Loucy (cell line): ENCODE data around the gene SNAP25.

Experiments used
- EZH2phosphoT487 ChIP-seq: fragments of 200-600 bp; IDR thresholded peaks from 2 replicates; pipeline ENCODE4 v1.6.1; 2018; ENCODE audit warnings: antibody characterized with exemption, mild to moderate bottlenecking, moderate library complexity, borderline replicate concordance
- TF ChIP-seq, protein P1 (sequence below): fragments of 200-600 bp; sonication (generic); conservative IDR thresholded peaks from 2 replicates; pipeline ENCODE4 v1.5.1; 2014; ENCODE audit warnings: mild to moderate bottlenecking, antibody characterized with exemption, low read length

DNA sequence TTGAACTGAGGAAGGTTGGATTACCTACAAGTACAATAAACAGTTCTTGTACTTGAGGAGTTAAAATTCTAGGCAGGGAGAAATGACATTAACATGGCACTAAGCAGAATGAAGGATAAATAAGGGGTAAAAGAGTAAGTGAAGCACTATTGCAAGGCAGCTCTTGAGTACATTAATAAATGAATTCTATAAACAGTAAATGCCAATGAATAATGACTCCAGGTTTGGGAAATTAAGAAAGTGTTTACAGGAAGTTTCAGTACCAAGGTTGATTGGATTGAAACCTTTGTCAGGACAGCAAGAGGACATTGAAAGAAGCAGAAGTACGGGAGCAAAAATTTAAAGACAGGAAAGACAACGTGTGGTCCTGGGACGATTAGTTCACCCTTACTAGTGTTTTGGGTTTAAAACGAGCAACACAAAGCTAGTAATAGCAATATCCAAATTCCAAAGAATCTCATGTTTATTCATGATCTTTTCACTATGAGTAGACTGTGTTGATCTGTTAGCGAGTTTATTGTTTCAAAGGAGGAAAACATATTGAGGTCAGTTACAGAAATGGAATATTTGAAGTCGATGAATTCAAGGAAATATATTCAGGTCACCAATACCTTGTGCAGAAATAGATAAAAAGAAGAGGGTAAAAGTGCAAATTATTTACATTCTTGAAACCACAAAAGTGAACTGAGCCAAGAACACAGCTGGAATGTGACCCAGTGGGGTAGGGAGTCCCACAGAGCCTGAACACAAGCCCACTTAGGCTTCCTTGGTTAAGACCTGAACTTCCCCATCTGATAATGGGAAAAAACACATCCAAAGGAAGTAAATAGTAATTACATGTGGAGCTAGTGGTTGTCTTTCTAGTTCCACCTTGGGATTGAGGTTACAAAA, 134.5 kb downstream of the SNAP25 start:
- TF ChIP-seq, protein P1, sequence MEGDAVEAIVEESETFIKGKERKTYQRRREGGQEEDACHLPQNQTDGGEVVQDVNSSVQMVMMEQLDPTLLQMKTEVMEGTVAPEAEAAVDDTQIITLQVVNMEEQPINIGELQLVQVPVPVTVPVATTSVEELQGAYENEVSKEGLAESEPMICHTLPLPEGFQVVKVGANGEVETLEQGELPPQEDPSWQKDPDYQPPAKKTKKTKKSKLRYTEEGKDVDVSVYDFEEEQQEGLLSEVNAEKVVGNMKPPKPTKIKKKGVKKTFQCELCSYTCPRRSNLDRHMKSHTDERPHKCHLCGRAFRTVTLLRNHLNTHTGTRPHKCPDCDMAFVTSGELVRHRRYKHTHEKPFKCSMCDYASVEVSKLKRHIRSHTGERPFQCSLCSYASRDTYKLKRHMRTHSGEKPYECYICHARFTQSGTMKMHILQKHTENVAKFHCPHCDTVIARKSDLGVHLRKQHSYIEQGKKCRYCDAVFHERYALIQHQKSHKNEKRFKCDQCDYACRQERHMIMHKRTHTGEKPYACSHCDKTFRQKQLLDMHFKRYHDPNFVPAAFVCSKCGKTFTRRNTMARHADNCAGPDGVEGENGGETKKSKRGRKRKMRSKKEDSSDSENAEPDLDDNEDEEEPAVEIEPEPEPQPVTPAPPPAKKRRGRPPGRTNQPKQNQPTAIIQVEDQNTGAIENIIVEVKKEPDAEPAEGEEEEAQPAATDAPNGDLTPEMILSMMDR, result no peak
- no peak for TF ChIP-seq EZH2phosphoT487
